WTC11 (cell line): ENCODE data around the gene DUOX1.

Experiments
- ATF1 ChIP-seq: sonication (generic); formaldehyde crosslinking; IDR thresholded peaks from 2 replicates; pipeline ENCODE4 v1.8.1; 2023; ENCODE audit warnings: mild to moderate bottlenecking, moderate library complexity, missing genetic modification reagents
- CTCF ChIP-seq: fragments of 200-600 bp; IDR thresholded peaks from 2 replicates; pipeline ENCODE4 v1.8.0; 2022; ENCODE audit warnings: antibody characterized with exemption
- E2F4 ChIP-seq: sonication (generic); formaldehyde crosslinking; IDR thresholded peaks from 2 replicates; pipeline ENCODE4 v1.8.1; 2022; ENCODE audit warnings: low read depth, mild to moderate bottlenecking, moderate library complexity, missing genetic modification reagents, borderline replicate concordance
- JAZF1 ChIP-seq: fragments of 250-450 bp; sonication (Bioruptor Pico); IDR thresholded peaks from 2 replicates; pipeline ENCODE4 v1.9.0; 2021; ENCODE audit warnings: moderate library complexity, mild to moderate bottlenecking, inconsistent platforms
- JUN ChIP-seq: sonication (generic); formaldehyde crosslinking; IDR thresholded peaks from 2 replicates; pipeline ENCODE4 v1.8.0; 2023; ENCODE audit warnings: mild to moderate bottlenecking, missing genetic modification reagents
- KAT7 ChIP-seq: sonication (generic); formaldehyde crosslinking; IDR thresholded peaks from 2 replicates; pipeline ENCODE4 v1.8.1; 2023; ENCODE audit warnings: missing genetic modification reagents, mild to moderate bottlenecking, borderline replicate concordance

GRCh38 chr15:45089712-45090373, 40.0 kb upstream of the DUOX1 start:
- no peak for TF ChIP-seq CTCF
- TF ChIP-seq JUN (CRISPR knock-in tag) = no peak
- no peak for TF ChIP-seq E2F4 (CRISPR knock-in tag)
- TF ChIP-seq JAZF1 (CRISPR knock-in tag) = no peak
- no peak for TF ChIP-seq KAT7 (CRISPR knock-in tag)
- TF ChIP-seq ATF1 (CRISPR knock-in tag) = no peak
